ENCODE data around the gene NKD2.
"Not testable (repeated sequence)": the region's sequence is repeated elsewhere in the genome, so short reads cannot be mapped to it uniquely, and the experiment has no call there.

NKD2 gene

DNA sequence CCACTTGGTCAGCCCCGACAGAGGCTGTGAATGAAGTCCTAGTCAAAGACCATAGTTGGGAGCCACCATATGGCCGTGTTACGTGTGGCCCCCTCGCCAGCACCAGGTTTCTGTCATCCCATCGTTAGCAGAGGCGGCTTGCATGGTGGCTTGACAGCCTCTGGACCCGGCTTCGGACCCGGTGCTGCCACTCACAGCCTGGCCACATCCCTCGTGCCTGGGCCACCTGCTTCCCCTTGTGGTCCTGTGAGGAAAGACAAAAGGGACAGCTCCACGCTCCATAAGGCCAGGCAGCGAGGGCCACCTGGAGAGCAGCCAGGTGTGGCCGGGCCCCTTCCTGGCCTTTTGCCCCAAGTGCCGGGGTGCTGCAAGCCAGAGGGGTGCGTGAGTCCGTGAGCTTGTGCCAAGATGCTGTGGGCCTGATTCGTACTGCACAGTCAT lies 6.2 kb downstream of the NKD2 start:
- no peak for DNase-seq

GRCh38 chr5:1015507-1015906 lies 6.9 kb downstream of the NKD2 start:
- no peak for DNase-seq

- DNase-seq = peak in 1 of 14 donors; percentile 34
Measured at GRCh38 chr5:1016036-1016435, 7.4 kb downstream of the NKD2 start.

- DNase-seq = no peak
Measured at GRCh38 chr5:1016476-1016875, 7.9 kb downstream of the NKD2 start.

- DNase-seq = no peak
Measured at GRCh38 chr5:1017056-1017455, 8.5 kb downstream of the NKD2 start.

DNA sequence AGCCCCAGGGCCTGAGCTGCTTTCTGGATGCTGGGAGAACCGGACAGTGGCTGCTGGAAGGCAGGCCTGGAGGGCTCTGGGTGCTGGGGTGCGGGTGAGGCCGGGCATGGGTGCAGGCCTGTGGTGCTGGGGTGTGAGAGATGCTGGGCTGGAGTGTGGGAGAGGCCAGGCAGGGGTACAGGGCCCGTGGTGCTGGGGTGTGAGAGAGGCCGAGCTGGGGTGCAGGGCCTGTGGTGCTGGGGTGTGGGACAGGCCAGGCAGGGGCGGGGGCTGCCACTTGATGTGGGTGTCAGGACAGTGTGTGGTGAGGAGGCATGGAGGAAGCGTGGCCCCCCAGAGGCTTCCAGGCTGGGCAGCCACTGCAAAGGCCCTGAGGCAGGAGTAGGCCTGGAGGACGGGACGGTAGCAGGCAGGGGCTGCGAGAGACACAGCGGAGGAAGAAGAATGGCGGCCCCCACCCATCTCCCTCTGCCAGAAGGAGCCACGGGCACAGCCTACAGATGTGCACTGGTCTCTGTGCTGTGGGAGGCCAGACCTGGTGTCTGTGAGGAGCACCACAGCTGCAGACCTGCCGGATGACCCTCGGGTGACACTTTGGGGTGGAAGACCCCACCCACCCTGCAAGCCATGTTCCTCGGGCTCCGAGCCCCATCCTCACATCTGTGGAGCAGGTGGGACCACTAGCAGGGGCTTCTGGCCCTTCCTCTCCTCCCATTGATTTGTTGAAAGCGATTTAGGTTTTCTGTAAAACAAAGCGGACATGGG lies 9.3 kb downstream of the NKD2 start:
- no peak for DNase-seq

- DNase-seq = no peak
Measured at GRCh38 chr5:1018596-1018995, 10.0 kb downstream of the NKD2 start.

DNA sequence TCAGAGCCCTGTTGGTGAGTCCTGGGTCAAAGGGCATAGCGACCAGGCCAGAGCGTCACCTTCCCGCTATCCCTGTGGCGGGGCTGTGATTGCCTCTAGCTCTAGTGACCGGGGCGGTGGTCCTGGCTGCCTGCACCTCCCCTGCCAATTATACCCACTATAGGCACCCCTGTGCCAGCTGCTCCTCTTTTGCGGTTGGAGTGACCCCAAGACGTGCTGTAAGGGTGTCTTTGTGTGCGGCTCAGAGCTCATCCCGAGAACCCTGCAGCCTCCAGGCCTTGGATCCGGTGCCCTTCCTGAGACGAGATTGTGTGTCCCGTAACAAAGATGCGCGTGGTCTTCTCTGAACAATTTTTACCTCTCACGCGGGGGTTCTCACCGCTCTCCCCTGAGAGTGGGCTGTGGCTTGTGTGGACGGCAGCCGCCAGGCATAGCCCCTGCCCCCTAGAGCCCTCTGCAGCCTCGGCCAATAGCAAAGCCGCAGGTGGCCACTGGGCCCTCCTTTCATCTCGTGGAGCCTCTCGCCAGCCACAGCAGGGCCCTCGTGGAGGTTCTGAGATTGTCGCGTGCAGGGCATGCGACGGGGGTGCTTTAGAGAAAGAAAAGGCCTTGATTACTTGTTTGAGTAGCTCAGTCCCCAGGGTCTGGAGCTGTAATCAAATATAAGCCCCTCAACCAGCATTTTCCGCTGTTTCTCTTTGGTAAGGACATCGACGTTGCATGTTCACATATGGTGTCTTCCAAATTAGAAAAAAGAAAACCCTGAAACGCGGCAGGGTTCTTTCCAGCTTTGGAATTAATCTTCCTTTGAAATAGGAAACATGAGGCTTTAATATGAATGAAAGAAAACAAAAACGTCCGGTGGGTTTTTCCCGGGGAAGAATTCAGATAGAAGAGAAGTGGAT lies 10.7 kb downstream of the NKD2 start:
- DNase-seq = no peak

DNA sequence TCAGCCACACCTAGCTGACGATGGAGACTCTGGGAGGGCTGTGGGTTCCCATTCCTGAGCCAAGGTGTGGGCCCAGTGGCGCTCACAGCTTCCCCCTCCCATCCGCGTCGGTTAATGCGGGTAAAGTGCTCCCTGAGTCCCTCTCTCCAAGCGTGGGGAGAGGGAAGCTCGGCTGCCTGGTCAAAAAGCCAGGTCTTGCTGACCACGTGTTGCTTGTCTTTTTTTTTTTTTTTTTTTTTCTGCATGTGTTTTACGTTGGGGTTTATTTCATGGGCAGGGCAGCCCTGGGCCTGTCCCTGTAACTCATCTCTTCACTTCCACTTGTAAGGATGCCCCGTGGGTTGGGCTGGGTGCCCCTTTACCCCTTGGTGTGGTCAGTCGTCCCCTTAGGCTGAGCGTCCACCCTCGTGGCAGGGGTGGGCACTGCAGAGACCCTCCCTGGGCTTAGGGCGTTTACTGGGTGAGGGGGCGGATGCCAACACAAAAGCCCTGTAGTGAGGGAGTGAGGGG lies 11.9 kb downstream of the NKD2 start:
- DNase-seq = no peak

DNA sequence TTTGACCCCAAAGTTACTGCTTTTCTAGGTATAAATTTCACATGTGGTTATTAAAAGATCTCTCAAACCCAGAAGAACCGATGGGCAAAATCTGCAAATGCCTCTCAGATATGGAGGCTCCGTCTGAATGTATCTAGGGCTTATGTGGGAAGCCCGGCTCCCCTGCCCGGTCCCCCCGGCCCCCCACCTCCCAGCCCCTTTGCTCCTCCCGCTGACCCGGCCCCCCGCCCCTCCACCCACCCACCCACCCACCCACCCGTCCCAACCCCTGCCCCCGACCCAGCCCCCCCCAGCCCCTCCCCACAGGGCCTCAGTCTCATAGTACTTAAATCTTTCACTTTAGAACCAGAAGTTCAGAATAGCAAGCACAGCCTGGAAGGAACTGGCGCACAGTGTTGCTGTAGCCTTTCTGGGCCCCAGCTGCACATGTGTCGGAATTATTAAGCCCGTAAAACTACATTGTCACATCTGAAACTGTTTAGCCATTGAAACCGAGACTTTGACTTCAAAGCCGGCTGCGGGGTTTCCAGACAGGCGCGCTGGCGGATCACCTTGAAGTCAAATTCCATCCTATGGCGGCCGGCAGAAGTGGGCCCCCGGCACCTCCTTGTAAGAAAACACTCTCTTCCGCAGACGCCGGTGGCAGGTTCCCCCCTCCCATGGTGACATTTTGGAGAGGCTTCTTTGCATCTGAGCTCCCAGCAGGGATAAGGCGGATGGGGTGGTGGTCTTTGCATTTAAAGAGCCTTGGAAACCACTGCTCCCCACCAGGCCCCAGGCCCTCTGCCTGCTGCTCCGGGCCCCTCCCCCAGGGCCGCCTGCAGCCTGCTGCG lies 12.8 kb downstream of the NKD2 start:
- DNase-seq = no peak

DNA sequence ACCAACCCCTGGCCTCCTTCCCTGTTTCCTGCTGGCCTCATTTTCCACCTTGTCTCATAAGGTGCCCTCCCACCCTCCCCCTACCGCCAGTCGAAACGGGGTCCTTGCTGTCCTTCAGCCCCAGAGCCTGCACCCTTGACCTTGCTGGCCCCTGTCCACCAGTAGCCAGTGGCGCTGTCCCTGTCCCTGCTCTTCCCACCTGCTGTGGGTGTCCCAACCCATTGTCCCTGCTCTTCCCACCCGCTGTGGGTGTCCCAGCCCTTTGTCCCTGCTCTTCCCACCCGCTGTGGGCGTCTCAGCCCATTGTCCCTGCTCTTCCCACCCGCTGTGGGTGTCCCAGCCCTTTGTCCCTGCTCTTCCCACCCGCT lies 13.4 kb downstream of the NKD2 start:
- DNase-seq = not testable (repeated sequence)

DNA sequence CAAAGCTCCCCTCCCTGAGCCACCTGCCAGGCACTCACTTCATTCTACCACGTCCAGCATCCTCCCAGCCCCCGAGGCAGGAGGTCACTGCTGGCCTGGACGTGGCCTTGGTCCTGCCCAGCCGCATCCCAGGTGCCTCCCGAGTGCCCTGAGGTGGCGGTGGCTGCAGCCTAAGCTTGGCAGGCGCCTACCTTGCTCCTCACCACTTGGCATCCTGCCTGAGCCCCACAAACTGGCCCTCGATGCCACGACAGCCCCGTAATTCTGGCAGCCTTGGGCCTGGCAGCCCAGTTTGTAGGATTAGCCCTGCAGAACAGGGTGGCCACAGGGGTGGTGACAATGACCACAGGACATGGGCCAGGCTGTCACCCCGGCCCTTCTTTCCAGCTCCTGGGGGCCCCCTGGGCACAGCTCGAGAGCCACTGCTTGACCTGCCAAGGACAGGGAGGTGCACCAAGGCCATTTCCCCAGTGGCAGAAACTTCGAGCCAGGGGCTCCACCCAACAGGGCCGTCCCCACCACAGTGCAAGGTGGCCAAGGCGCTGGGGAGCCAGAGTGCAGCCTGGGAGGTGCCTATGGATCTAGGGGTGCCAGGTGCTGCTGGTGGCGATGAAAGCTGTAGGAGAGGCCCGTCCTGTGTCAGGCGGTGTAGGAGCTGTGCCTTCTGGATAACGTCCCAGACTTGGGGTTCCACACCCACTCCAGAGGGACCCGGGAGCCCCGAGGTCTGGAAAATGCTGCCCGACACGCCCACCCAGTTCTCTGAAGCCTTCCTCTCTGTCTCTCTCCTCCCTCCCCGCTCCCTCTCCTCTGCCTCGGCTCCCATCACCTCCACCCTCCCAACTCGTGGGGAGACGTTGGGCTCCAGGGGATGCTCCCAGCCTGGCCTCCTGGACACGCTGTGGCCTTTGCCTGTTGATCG lies 18.4 kb downstream of the NKD2 start:
- no peak for DNase-seq

- no peak for DNase-seq
Measured at GRCh38 chr5:1027631-1028441, 19.2 kb downstream of the NKD2 start.

GRCh38 chr5:1028481-1029281 lies 20.1 kb downstream of the NKD2 start:
- no peak for DNase-seq

DNA sequence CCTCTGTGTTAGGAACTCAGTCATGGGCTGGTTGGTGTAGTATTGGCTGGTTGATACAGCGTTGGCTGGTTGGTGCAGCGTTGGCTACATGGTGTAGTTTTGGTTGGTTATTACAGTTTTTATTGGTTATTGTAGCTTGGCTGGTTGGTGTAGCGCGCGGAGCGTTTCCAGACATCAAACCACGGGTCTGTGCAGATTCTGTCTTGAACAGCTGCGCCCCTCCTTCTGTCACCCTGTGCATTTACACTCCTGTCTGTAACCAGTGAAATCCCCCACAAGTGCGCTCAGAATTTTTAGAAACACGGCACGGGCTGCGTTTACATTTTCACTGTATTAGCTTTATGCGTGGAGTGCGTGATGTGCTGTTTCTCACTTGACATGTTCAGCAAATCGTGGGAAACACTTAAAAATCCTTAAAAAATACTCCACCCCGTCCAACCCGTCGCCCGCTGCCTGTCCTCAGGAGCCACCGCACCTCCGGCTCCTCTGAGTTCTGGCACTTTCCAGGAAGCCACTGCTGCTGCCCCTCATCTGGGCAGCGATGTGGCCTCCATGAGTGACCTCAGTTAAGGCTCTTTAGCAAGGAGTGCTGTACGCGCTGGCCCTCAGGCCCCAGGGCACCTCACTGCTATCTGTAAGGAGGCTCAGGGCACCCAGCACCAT lies 20.8 kb downstream of the NKD2 start:
- DNase-seq = no peak

DNA sequence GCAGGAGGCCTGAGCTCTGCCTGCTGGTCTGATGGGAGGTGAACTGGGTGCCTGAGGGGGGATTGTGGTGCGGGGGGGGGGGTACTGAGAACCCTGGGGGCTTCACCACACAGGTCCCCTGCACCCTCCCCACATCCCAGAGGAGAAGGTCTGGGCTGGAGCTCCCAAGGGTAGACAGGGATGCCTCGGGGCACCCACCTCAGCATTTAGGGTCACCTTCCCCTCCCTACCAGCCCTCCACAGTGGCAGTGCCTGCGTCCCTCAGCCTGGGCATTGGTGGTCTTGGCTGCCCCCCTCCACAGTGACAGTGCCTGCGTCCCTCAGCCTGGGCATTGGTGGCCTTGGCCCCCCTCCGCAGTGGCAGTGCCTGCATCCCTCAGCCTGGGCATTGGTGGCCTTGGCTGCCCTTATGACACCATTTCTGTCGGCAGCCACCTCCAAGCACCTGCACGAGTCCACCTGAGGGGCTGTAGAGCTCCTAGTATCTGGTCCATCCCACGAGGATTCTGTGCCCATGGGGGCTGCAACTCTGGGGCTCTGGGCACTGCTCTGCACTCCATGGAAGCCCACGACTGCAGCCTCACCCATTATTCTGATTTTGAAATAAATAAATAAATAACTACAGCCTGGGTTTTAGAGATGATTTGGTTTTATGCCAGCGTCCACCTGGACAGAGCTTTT lies 21.5 kb downstream of the NKD2 start:
- no peak for DNase-seq

DNA sequence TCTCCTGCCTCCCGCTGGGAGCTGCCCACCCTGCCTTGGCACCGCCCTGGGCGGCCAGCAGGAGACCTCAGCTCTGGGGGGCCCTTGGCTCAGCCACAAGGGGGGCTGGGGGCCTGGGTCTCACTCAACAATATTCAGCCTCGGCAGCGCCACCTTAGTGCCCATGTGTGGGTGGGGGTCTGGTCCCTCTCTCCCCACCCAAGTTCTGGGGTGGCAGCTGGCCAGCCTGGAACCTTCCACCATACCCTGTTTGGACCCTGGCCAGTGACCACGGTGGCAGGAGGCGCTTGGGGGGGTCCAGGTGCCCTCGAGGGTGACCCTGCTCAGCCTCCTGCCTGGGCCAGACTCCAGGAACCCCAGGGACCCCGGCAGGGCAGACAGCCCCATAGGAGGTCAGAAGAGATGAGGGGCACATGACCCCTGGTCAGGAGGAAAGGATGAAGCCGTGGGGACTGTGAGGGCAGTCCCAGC lies 22.2 kb downstream of the NKD2 start:
- DNase-seq = no peak

DNA sequence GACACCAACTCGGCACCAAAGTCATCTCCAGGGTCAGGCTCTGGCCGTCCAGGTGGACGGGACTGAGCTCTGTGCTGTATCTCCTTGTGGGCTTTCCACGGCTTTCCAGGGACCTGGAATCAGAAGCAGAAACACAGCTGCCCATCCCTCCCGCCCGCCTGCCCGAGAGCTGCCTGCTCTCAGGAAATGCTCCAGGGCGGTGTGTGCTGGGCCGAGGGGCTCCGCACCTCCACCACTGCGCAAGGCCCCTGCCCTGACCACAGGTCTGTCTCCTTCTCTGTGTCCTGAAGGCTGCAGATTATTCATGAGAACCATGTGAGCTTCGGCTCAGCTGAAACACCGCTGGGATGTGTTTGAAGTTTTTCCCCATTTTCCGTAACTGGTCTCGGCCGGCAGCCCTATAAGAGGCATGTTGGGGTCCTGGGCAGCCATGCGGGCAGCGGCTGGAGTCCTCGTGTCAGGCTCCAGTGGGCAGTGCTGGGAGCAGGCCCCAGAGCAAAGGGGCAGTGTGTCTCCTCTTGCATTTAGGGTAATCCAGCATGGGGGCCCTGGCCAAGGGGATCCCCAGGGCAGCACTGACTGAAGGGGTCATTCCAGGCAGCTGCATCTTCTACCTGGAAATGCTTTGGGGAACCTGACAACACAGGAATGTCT lies 22.8 kb downstream of the NKD2 start:
- no peak for DNase-seq
